NCI-H526 treated with DMSO at 0.1 percent for 48 hours (cell line): Measurements from ENCODE around the gene ADCY4.
"Not testable (repeated sequence)": the region's sequence is repeated elsewhere in the genome, so short reads cannot be mapped to it uniquely, and the experiment has no call there.

Source experiments
- DNase-seq: peaks from one replicate; lab custom pipeline; 2025; lab: John Stamatoyannopoulos, UW

The ADCY4 gene

GRCh38 chr14:24338843-24339242 lies 4.0 kb upstream of the ADCY4 start:
- DNase-seq: no peak

GRCh38 chr14:24337824-24338175 lies 2.9 kb upstream of the ADCY4 start:
- no peak for DNase-seq

GRCh38 chr14:24337144-24337823 lies 2.4 kb upstream of the ADCY4 start:
- no peak for DNase-seq

GRCh38 chr14:24335461-24336171 lies 745 bp upstream of the ADCY4 start:
- no peak for DNase-seq

- DNase-seq: peak; percentile 35
Measured at GRCh38 chr14:24332268-24332993, 2.4 kb downstream of the ADCY4 start.

- DNase-seq: no peak
Measured at GRCh38 chr14:24331731-24332267, 3.1 kb downstream of the ADCY4 start.

GRCh38 chr14:24330973-24331674 lies 3.7 kb downstream of the ADCY4 start:
- DNase-seq: no peak

GRCh38 chr14:24329736-24330135 lies 5.1 kb downstream of the ADCY4 start:
- DNase-seq: no peak

- DNase-seq: no peak
Measured at GRCh38 chr14:24329073-24329663, 5.7 kb downstream of the ADCY4 start.

- not testable (repeated sequence) for DNase-seq
Measured at GRCh38 chr14:24327914-24328313, 7.0 kb downstream of the ADCY4 start.

- DNase-seq: no peak
Measured at GRCh38 chr14:24327303-24327702, 7.6 kb downstream of the ADCY4 start.

- DNase-seq: no peak
Measured at GRCh38 chr14:24325963-24326362, 8.9 kb downstream of the ADCY4 start.

GRCh38 chr14:24325041-24325530 lies 9.8 kb downstream of the ADCY4 start:
- no peak for DNase-seq

- no peak for DNase-seq
Measured at GRCh38 chr14:24324024-24324423, 10.8 kb downstream of the ADCY4 start.

- no peak for DNase-seq
Measured at GRCh38 chr14:24323341-24323740, 11.5 kb downstream of the ADCY4 start.

- DNase-seq: no peak
Measured at GRCh38 chr14:24322672-24323071, 12.2 kb downstream of the ADCY4 start.

GRCh38 chr14:24321212-24321975 lies 13.5 kb downstream of the ADCY4 start:
- no peak for DNase-seq

- DNase-seq: no peak
Measured at GRCh38 chr14:24317141-24317928, 17.5 kb downstream of the ADCY4 start.

- DNase-seq: no peak
Measured at GRCh38 chr14:24316597-24316950, 18.3 kb downstream of the ADCY4 start.
